ENCODE data around the gene AKR1C1.
"Not testable (repeated sequence)": the region's sequence is repeated elsewhere in the genome, so short reads cannot be mapped to it uniquely, and the experiment has no call there.

DNA sequence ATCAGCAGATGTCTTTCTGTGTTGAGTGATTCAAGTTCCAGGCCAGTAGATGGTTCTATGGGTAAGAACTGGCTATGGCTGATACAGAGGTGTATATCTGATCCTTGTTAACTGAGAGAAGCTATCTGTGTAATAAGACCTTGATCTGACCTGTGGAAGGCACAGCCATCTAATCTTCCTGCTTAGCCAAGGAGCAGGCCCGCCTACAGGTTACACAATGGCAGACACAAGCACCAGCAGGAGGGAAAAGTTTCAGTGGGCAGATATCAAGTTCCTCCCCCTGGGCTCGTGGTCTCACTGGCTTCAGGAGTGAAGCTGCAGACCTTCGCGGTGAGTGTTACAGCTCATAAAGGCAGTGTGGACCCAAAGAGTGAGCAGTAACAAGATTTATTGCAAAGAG, 68.4 kb downstream of the AKR1C1 start:
- TF ChIP-seq, protein P1, sequence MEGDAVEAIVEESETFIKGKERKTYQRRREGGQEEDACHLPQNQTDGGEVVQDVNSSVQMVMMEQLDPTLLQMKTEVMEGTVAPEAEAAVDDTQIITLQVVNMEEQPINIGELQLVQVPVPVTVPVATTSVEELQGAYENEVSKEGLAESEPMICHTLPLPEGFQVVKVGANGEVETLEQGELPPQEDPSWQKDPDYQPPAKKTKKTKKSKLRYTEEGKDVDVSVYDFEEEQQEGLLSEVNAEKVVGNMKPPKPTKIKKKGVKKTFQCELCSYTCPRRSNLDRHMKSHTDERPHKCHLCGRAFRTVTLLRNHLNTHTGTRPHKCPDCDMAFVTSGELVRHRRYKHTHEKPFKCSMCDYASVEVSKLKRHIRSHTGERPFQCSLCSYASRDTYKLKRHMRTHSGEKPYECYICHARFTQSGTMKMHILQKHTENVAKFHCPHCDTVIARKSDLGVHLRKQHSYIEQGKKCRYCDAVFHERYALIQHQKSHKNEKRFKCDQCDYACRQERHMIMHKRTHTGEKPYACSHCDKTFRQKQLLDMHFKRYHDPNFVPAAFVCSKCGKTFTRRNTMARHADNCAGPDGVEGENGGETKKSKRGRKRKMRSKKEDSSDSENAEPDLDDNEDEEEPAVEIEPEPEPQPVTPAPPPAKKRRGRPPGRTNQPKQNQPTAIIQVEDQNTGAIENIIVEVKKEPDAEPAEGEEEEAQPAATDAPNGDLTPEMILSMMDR (IDR thresholded peaks at IDR 0.05 in 2 of 3, conservative IDR thresholded peaks at IDR 0.05 in 1 of 3; ENCODE audit: borderline replicate concordance in 1 of 3, insufficient read depth in 1 of 3, low read depth in 2 of 3, low read length in 2 of 3): not testable (repeated sequence)
- not testable (repeated sequence) for TF ChIP-seq EZH2 (IDR thresholded peaks at IDR 0.05); POLR2AphosphoS5 (IDR thresholded peaks at IDR 0.05; ENCODE audit: low read depth, low read length)

All from HCT116 (cell line).